OCI-LY3 (cell line): ENCODE measurements around the gene ATP2A3.

Experiments
- H2AFZ ChIP-seq: fragments of 200-600, 300-600 bp; shearing (Covaris generic); 2 replicates; pipeline ENCODE4 v1.6.0; 2014; ENCODE audit warnings: antibody characterized with exemption, low read depth, low read length
- H3K27ac ChIP-seq: fragments of 200-600, 300-600 bp; sonication (generic); 2 replicates; pipeline ENCODE4 v1.5.1; 2014; ENCODE audit warnings: mild to moderate bottlenecking, low read length, moderate library complexity, mixed read lengths
- H3K27me3 ChIP-seq: fragments of 200-600, 300-600 bp; sonication (generic); 2 replicates; pipeline ENCODE4 v1.6.1; 2014; ENCODE audit warnings: low read depth, low read length, mixed read lengths
- H3K36me3 ChIP-seq: fragments of 200-600, 300-600 bp; sonication (generic); replicated peaks from 2 replicates; pipeline ENCODE3; 2014; ENCODE audit warnings: low read depth, low read length, mixed read lengths
- H3K4me1 ChIP-seq: fragments of 300-600, 200-600 bp; sonication (generic); 2 replicates; pipeline ENCODE4 v1.6.1; 2014; ENCODE audit warnings: low read length, mixed read lengths
- H3K4me2 ChIP-seq: fragments of 200-600, 300-600 bp; sonication (generic); 2 replicates; pipeline ENCODE4 v1.6.1; 2014; ENCODE audit warnings: low read length, mixed read lengths
- H3K4me3 ChIP-seq: fragments of 300-600, 200-600 bp; sonication (generic); 2 replicates; pipeline ENCODE4 v1.5.1; 2014; ENCODE audit warnings: antibody characterized with exemption, mild to moderate bottlenecking, low read length, moderate library complexity
- H3K79me2 ChIP-seq: fragments of 300-600, 200-600 bp; shearing (Covaris generic); 2 replicates; pipeline ENCODE4 v1.6.1; 2014; ENCODE audit warnings: mild to moderate bottlenecking, low read length, mixed read lengths
- H3K9ac ChIP-seq: fragments of 300-600, 200-600 bp; shearing (Covaris generic); 2 replicates; pipeline ENCODE4 v1.6.0; 2014; ENCODE audit warnings: mild to moderate bottlenecking, low read length, moderate library complexity
- H3K9me3 ChIP-seq: fragments of 200-600, 300-600 bp; shearing (Covaris generic); 2 replicates; pipeline ENCODE4 v1.6.1; 2014; ENCODE audit warnings: low read length, mixed read lengths; ENCODE audit not compliant: insufficient read depth
- H4K20me1 ChIP-seq: fragments of 200-600, 300-600 bp; sonication (generic); 2 replicates; pipeline ENCODE4 v1.6.1; 2016; ENCODE audit warnings: low read length, mixed read lengths; ENCODE audit not compliant: insufficient read depth
- CTCF ChIP-seq: fragments of 200-600, 300-600 bp; sonication (generic); IDR thresholded peaks from 2 replicates; pipeline ENCODE4 v1.5.1; 2014; ENCODE audit warnings: antibody characterized with exemption, low read length, low read depth
- EZH2phosphoT487 ChIP-seq: fragments of 200-600 bp; shearing (Covaris generic); IDR thresholded peaks from 2 replicates; pipeline ENCODE4 v1.6.1; 2018; ENCODE audit warnings: antibody characterized with exemption, mixed run types, low read depth

Gene ATP2A3

DNA sequence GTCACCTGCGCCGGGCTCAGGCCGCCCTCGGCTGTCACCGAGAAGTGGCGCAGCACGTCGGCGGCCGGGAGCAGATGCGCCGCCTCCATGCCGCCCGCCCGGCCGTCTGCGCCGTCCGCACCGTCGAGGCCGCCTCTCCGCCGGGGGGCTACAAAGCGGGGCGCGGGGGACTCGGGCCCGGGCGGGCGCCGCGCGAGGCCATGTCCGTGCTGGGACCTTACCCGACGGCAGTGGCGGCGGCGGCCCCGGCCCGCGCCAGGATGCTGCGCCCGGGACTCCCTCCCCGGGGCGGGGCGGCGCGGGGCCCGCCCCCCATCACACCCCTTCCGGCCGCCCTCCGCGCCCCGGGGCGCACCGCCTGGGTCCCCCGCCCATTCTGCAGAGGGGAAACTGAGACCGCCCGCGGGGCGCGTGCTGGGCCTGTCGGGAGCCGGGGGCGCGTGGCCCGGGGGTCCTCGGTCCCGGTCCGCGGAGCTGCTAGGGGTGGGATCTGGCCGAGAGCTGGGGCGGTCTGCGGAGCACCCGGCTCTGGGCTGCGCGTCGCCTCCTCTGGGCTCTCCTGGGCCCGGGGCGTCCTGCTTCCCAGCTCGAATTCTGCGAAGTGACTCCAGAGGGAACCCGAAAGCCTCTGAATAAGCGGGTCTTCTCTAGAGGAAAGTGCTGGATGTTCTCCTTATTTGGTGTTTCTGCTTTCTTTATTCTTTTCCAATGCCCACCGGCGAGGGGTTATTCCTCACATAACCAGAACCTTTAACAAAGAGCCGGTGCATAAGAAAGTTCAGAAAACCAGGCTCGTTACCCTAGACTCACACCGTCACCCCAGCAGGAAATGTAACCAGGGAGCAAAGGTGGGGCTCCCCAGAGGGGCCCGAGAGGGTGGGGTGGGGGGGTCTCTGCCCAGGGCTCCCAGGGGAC lies at the start of gene ATP2A3:
Gene ATP2A3, minus strand, starts transcription at position 235 of the 915 bp plus-strand sequence. Its CDS starts 146 bp downstream, at position 89.
- Histone ChIP-seq H3K4me1 (peaks cover 55% of the 10 kb centered on the region), H3K9ac (peak within 1 kb of the TSS; percentile 94)

DNA sequence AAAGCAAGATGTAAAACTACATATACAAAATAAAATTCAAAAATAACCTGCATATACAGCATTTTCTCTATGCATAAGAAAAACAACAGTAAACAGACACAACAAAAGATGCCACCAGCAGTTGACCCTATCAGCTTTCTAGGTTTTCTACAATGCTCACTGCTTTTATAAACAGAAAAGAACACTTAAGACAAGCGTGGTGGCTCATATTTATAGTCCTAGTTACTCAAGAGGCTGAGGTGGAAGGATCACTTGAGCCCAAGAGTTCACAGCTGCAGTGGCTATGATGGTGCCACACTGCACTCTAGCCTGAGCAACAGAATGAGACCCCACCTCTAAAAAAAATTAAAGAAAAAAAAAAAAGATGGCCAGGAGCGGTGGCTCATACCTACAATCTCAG lies 46.5 kb upstream of the ATP2A3 start:
- Histone ChIP-seq H3K4me2 (no peak overlapping the region), H3K27me3 (no peaks in the 10 kb centered on the region), H4K20me1 (no peaks in the 10 kb centered on the region), H3K4me1 (no peaks in the 10 kb centered on the region), H3K9ac (no peak overlapping the region), H3K36me3 (no peaks in the 10 kb centered on the region), H2AFZ (no peak overlapping the region), H3K79me2 (no peaks in the 10 kb centered on the region), H3K4me3 (no peak overlapping the region), H3K27ac (no peak overlapping the region), H3K9me3 (no peaks in the 10 kb centered on the region)
- TF ChIP-seq CTCF (no peak), EZH2phosphoT487 (no peak)

More for the DNA sequence above, at the start of gene ATP2A3:
- no peak for TF ChIP-seq EZH2phosphoT487
- no peak for TF ChIP-seq CTCF
- Histone ChIP-seq H4K20me1 (peaks cover 36% of the 10 kb centered on the region), H3K4me3 (peak within 1 kb of the TSS; percentile 99), H3K4me2 (peak within 1 kb of the TSS; percentile 96), H3K9me3 (0 out of 2 replicates have a peak, but pooled peaks cover 5% of the 10 kb centered on the region), H3K27me3 (no peaks in the 10 kb centered on the region), H3K27ac (peak within 1 kb of the TSS; percentile 91), H3K36me3 (peaks cover 18% of the 10 kb centered on the region), H3K79me2 (peaks cover 47% of the 10 kb centered on the region), H2AFZ (peak within 1 kb of the TSS; percentile 35; the same call in 1 of the 2 replicates)

DNA sequence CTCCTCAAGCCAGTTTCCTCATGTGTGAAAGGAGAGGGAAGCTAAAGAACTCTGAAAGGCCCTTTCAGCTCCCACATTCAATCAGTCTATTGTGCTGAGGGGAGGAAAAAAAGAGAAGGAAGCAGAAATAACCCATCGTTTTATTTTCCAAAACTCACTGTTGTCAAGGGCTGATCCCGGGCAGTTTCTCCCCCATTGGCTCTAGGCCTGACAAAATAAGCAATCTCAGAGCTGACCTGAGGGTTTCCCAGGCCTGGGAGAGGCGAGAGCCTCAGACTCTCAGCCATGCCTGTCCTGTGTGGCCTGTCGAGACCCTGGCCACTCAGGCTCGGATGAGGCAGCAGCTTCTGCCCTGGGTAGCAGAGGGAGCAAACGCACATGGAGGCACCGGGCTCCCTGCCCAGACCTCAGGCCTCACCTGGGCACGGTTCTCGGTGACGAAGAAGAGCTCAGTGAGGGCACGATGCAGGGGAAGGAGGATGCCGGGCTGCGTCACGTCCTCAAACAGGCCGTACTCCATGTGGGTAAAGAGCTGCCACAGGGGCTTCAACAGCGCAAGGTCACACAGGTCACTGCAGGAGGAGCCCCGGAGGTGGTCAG lies 45.0 kb upstream of the ATP2A3 start:
- Histone ChIP-seq H3K4me1 (no peaks in the 10 kb centered on the region), H3K4me3 (no peak overlapping the region), H3K9ac (no peak overlapping the region), H3K4me2 (no peak overlapping the region), H4K20me1 (no peaks in the 10 kb centered on the region), H3K9me3 (no peaks in the 10 kb centered on the region), H3K27me3 (no peaks in the 10 kb centered on the region), H2AFZ (no peak overlapping the region), H3K79me2 (no peaks in the 10 kb centered on the region), H3K36me3 (no peaks in the 10 kb centered on the region), H3K27ac (no peak overlapping the region)
- TF ChIP-seq CTCF: no peak
- no peak for TF ChIP-seq EZH2phosphoT487

DNA sequence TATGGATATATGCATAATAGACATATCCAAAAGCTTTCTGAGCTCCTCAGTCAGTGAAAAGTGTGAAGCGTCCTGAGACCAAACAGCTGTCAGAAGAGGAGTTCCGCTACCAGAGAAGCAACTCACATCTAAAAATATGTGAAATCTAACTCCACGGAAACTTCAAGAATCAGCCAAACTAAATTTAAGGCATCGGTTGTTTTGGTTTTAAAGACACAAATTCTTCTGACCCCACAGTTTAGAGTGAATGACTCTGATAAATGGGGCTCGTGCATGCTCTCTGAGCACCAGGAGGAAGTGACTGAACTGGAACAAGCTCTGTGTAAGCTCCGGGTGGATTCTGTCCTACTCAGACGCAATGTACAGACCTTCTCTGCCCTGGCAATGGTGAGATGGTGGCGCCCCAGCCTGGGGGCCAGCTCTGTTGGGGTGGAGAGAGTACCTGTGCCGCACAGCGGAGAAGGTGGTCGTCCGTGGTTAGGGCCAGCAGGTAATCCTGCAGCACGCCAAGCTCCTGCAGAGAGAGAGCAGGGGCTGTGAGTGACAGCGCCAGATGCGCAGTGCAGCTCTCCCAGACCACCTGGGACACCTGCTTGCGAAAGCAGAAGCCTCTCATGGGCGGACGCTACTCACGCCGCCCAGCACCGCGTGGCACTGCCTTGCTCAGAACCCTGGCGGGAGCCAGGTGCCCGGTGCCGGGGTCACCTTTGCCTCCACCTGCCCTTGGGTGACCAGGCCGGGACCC lies 44.4 kb upstream of the ATP2A3 start:
- Histone ChIP-seq H3K79me2 (no peaks in the 10 kb centered on the region), H2AFZ (no peak overlapping the region), H3K4me1 (no peaks in the 10 kb centered on the region), H3K27me3 (no peaks in the 10 kb centered on the region), H3K4me3 (no peak overlapping the region), H3K27ac (no peak overlapping the region), H3K4me2 (no peak overlapping the region), H3K9me3 (no peaks in the 10 kb centered on the region), H3K9ac (no peak overlapping the region), H4K20me1 (no peaks in the 10 kb centered on the region), H3K36me3 (no peaks in the 10 kb centered on the region)
- TF ChIP-seq EZH2phosphoT487 (no peak), CTCF (no peak)
